GM19463 (cell line): ENCODE measurements around the gene PTPRE.

Experiments used
- ATAC-seq: cut with Tn5 transposase; IDR thresholded peaks from one replicate; pipeline ENCODE4 v1.9.1; 2021; ENCODE audit warnings: mild to moderate bottlenecking, moderate library complexity; ENCODE audit not compliant: unreplicated experiment

Gene PTPRE

DNA sequence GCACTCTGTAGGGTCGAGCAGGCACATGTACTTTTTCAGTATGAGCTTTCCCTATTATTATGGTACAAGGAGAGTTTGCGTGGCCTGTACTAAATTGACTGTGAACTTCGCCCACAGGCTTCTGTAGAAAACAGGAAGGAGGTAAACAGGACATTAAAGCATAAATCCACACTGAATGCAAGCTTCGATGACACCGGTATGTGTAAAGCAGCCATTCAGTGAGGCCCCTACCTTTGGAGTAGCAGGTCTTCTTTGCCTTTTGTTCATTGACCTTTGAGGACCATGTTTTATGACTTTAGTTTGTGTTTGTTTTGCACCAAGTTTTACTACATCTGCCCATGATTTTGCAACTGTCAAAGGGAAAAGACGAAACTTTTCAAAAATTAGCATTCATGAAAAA lies 204.8 kb downstream of the PTPRE start:
- ATAC-seq: no peak

DNA sequence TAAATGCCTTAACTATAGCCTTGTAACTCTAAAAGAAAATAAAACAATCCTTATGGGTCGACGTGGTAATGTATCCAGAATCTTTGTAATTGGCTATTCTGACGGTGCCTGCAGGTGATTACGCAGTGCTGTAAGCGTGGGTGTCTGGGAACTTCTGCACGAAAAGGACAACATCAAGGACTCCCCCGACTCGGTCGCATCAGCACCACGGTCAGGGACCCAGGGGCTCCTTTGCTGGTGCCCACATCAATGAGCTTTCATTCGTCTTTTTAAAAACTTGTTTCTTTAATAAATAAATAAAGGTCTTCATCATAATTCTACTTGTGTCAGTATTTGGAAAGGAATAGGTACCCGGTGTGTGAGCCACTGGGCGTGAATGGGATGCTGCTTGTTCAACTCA lies 206.1 kb downstream of the PTPRE start:
- ATAC-seq: no peak

GRCh38 chr10:128114901-128115300 lies 208.0 kb downstream of the PTPRE start:
- ATAC-seq: no peak

GRCh38 chr10:128115356-128115755 lies 208.5 kb downstream of the PTPRE start:
- no peak for ATAC-seq

DNA sequence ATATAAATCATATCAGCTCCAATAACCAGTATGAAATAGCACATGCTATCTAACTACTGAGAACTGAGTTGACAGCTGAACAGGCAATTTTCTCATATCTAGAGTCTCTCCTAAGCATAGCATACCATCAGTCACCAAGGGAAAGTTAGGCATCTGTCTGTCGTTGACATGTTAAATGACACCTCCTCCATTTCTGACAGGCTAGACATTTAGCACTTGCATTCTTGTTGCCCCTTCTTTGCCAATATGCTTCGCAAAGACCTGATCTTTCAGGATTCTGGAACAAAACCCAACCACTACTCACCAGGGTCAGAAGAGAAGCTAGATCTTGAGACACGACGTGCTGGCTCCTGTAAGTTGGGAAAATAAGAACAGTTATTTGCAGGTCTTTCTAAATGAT lies 209.3 kb downstream of the PTPRE start:
- ATAC-seq: no peak

DNA sequence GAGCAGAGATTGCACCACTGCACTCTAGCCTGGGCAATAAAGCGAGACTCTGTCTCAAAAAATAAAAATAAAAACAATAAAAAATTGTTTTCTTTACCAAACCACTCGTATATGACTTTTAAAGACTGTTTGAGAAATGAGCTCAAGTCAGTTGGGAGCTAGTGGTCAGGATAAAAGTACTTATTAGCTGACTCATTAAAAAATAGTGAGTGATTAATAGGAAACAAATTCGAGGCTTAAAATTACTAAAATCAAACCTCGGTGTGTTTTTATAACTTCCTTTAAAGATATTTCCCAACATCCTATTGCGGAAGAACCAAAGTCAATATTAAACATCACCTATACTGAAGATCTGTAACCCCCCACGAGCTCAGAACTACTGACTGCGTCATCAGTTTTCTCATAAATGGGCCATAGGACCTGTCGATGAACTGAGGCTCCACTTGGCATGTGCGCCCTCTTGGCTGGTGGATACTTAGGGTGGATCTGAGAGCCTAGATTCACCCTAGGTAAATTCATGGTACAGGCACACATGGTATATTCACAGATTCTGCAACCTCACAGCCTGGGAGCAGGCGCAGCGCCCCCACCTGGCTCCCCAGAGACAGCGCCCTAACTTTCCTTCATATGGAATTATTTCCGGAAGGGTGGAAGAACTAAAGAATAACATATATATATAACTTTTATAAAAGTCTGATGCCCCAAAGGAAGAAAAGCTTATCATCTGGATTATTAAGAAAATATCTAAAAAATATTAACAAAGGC lies 210.1 kb downstream of the PTPRE start:
- ATAC-seq: no peak

DNA sequence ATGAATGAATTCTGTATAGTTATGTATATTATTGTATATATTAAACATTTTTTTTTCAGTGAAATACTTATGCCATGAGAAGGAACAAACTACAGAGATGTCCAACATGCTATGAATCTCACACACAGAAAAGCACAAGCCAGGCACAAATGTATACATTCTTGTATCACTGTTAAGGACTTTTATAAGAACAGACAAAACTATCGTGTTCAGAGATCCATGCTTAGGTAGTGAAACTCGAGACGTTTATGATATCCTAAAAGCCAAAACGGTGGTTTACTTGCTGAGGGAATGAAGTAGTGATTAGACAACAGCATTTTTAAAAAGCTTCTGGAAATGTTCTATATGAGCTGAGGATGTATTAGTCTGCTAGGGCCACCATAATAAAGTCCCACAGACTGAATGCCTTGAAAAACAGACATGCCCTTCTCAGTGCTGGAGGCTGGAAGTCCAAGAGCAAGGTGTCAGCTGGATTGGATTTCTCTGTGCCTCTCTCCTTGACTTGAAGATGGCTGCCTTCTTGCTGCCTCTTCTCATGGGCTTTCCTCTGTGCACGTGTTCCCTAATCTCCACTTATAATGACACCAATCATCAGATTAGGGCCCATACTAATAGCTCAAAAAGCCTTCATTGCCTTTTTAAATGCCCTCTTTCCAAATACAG lies 215.0 kb downstream of the PTPRE start:
- no peak for ATAC-seq

DNA sequence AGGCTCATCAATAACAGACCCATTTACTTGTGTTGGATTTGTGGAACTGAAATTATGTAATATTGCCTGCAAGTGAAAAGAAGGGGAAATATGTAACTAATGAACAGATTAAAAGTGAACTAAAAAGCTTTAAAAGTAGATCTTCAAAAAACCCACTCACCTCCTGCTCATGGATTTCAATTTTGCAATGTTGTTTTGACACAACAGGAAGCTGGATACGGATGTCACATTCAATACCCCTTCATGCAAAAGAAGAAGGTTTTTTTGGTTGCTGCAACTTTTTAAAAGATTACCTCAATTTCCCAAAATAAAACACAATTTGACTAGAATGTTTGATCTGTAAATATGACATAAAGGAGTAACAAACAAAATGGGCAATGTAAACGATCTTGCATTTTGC lies 216.0 kb downstream of the PTPRE start:
- no peak for ATAC-seq

GRCh38 chr10:128123846-128124245 lies 216.9 kb downstream of the PTPRE start:
- no peak for ATAC-seq

GRCh38 chr10:128124813-128125403 lies 218.0 kb downstream of the PTPRE start:
- ATAC-seq: no peak

- no peak for ATAC-seq
These were observed 218.6 kb downstream of the PTPRE start for GRCh38 chr10:128125416-128125943.

- peak; percentile 82 for ATAC-seq
These were observed 219.3 kb downstream of the PTPRE start, which contains the start of gene MKI67 for GRCh38 chr10:128125944-128126764. TSS of gene MKI67 (minus strand) at chr10:128126423. CDS start at chr10:128125667, 756 bp downstream.

DNA sequence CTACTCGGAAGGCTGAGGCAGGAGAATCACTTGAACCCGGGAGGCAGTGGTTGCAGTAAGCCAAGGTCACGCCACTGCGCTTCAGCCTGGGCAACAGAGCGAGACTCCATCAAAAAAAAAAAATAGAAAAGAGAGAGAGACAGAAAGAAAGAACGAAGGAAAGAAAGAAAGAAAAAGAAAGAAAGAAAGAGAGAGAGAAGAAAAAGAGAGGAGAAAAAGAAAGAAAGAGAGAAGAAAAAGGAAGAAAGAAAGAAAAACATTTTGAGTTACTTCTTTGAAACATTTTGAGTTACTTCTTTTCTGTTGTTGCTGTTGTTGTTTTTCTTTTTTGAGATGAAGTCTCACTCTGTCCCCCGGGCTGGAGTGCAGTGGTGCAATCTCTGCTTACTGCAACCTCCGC lies 221.7 kb downstream of the PTPRE start:
- no peak for ATAC-seq

DNA sequence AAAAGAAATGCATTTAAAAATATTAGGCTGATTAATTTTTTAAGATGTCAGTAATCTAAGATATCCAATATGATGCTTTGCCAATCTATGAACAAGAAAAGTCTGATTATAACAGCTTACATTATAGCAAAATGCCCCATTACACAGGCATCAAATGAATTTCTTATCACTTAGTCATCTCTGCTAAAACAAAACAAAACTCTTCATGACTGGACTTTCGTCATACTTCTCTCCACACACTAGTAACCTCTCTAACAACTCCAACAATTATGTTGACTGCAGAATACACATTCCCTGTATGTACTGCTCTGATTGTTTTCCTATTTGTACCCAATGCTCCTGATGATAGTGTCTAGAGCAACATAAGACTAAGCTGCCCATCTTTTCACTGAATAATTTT lies 223.1 kb downstream of the PTPRE start:
- no peak for ATAC-seq
